Panc1 (cell line): ENCODE results near the gene HMX1. TPM values are rescaled to one million over a fixed set of nuclear protein-coding genes. Genes with fewer than 3 reads are reported as not detected.

ENCODE experiments used
- ATAC-seq: fragments of 200-7000 bp; cut with Tn5 transposase; 2 replicates; pipeline ENCODE4 v1.9.1; 2020; ENCODE audit warnings: mild to moderate bottlenecking, moderate library complexity
- BruUV-seq: library from RNA; stranded (reverse); fragments of 400-500 nt; replicated peaks from 2 replicates; lab custom pipeline; 2021; lab: Mats Ljungman, UMichigan
- CTCF ChIA-PET: fragments of 300-600 bp; sonication (Branson Sonifier 250); formaldehyde crosslinking; loops from one replicate; lab custom pipeline; 2022; ENCODE audit warnings: antibody characterized with exemption; lab: Charles Lee
- POLR2A ChIA-PET: fragments of 300-600 bp; sonication (Branson Sonifier 250); formaldehyde crosslinking; loops from one replicate; lab custom pipeline; 2022; ENCODE audit warnings: antibody characterized with exemption; lab: Charles Lee
- DNase-seq: peaks from one replicate; pipeline ENCODE4 v3.0.0-alpha.2; 2010; ENCODE audit warnings: low read depth, low spot score
- H3K27ac ChIP-seq: 2 replicates; pipeline ENCODE4 v1.5.1; 2011; ENCODE audit warnings: mild to moderate bottlenecking, low read length, inconsistent platforms
- H3K27me3 ChIP-seq: fragments of 200-500 bp; sonication (Bioruptor generic); 2 replicates; pipeline ENCODE4 v1.6.0; 2014; ENCODE audit warnings: low read length, inconsistent platforms; ENCODE audit not compliant: control insufficient read depth, insufficient read depth
- H3K36me3 ChIP-seq: fragments of 200-500 bp; sonication (Bioruptor generic); 2 replicates; pipeline ENCODE4 v1.5.1; 2014; ENCODE audit warnings: inconsistent platforms, mild to moderate bottlenecking, low read length, moderate library complexity; ENCODE audit not compliant: control insufficient read depth, insufficient read depth
- H3K4me1 ChIP-seq: 2 replicates; pipeline ENCODE4 v1.5.1; 2011; ENCODE audit warnings: inconsistent platforms, mild to moderate bottlenecking, low read length, moderate library complexity; ENCODE audit not compliant: control insufficient read depth, insufficient read depth
- H3K4me3 ChIP-seq, 2 experiments: 2 replicates each; pipeline ENCODE4 v1.5.1; 2011 to 2012; ENCODE audit warnings: low read depth in 2 of 2, low read length in 2 of 2, mild to moderate bottlenecking in 2 of 2, inconsistent platforms in 1 of 2, moderate library complexity in 1 of 2
- H3K9me3 ChIP-seq: fragments of 200-500 bp; sonication (Bioruptor generic); 2 replicates; pipeline ENCODE4 v1.5.1; 2014; ENCODE audit warnings: low read depth, mild to moderate bottlenecking, inconsistent platforms, low read length, moderate library complexity; ENCODE audit not compliant: control insufficient read depth, insufficient read depth
- POLR2AphosphoS5 ChIP-seq: IDR thresholded peaks from 2 replicates; pipeline ENCODE4 v1.6.1; 2012; ENCODE audit warnings: mild to moderate bottlenecking, low read depth, low read length, moderate library complexity
- SIN3A ChIP-seq: IDR thresholded peaks from 2 replicates; pipeline ENCODE4 v1.6.1; 2012; ENCODE audit warnings: low read depth, mild to moderate bottlenecking, low read length, moderate library complexity, borderline replicate concordance; ENCODE audit not compliant: insufficient read depth
- TCF7L2 ChIP-seq: IDR thresholded peaks from 2 replicates; pipeline ENCODE4 v1.6.1; 2011; ENCODE audit warnings: mild to moderate bottlenecking, low read depth, low read length, inconsistent platforms
- in situ Hi-C: cut with HindIII; loops from 2 replicates; pipeline ENCODE4 v1.10.0; 2016; ENCODE audit warnings: low sequenced_read_pairs, low pct_unique_long_range_greater_than_20kb
- intact Hi-C: fragments of 100-400 bp; cut with micrococcal nuclease; formaldehyde crosslinking; loops from one replicate; pipeline ENCODE4 v1.10.0; 2022; ENCODE audit not compliant: unreplicated experiment
- total RNA-seq: library from RNA; stranded (reverse); gene quantifications from one replicate; pipeline ENCODE4 v1.2.1, GENCODE V29; 2021; ENCODE audit not compliant: unreplicated experiment
- TF ChIP-seq, protein P1 (sequence below): fragments of 450-650 bp; IDR thresholded peaks from 2 replicates; pipeline ENCODE4 v1.5.1; 2017; ENCODE audit warnings: mild to moderate bottlenecking
- TF ChIP-seq, protein P2 (sequence below), 2 experiments: IDR thresholded peaks; 2 replicates each; pipeline ENCODE4 v1.6.1; 2011 to 2012; ENCODE audit warnings: low read depth in 2 of 2, control low read depth in 1 of 2, low read length in 1 of 2, mild to moderate bottlenecking in 1 of 2, moderate library complexity in 1 of 2; ENCODE audit not compliant: insufficient read depth in 1 of 2

The HMX1 gene
- total RNA-seq, 1 experiment from 2014 or later: not detected

GRCh38 chr4:8862334-8862733 lies 9.3 kb downstream of the HMX1 start:
- H3K27ac ChIP-seq: no peak overlapping the region
- no peak for DNase-seq
- intact Hi-C loops (no loop called here), in situ Hi-C loops (no loop called here)
- no peak for TF ChIP-seq SIN3A
- TF ChIP-seq, protein P1, sequence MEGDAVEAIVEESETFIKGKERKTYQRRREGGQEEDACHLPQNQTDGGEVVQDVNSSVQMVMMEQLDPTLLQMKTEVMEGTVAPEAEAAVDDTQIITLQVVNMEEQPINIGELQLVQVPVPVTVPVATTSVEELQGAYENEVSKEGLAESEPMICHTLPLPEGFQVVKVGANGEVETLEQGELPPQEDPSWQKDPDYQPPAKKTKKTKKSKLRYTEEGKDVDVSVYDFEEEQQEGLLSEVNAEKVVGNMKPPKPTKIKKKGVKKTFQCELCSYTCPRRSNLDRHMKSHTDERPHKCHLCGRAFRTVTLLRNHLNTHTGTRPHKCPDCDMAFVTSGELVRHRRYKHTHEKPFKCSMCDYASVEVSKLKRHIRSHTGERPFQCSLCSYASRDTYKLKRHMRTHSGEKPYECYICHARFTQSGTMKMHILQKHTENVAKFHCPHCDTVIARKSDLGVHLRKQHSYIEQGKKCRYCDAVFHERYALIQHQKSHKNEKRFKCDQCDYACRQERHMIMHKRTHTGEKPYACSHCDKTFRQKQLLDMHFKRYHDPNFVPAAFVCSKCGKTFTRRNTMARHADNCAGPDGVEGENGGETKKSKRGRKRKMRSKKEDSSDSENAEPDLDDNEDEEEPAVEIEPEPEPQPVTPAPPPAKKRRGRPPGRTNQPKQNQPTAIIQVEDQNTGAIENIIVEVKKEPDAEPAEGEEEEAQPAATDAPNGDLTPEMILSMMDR: no peak
- ATAC-seq: no peak
- H3K4me3 ChIP-seq: no peak overlapping the region
- H3K9me3 ChIP-seq: no peaks in the 10 kb centered on the region
- BruUV-seq: no TSS peak
- no peaks in the 10 kb centered on the region for H3K27me3 ChIP-seq
- ChIA-PET POLR2A (no interaction called here), CTCF (no interaction called here)
- H3K4me1 ChIP-seq: no peaks in the 10 kb centered on the region
- no peaks in the 10 kb centered on the region for H3K36me3 ChIP-seq

DNA sequence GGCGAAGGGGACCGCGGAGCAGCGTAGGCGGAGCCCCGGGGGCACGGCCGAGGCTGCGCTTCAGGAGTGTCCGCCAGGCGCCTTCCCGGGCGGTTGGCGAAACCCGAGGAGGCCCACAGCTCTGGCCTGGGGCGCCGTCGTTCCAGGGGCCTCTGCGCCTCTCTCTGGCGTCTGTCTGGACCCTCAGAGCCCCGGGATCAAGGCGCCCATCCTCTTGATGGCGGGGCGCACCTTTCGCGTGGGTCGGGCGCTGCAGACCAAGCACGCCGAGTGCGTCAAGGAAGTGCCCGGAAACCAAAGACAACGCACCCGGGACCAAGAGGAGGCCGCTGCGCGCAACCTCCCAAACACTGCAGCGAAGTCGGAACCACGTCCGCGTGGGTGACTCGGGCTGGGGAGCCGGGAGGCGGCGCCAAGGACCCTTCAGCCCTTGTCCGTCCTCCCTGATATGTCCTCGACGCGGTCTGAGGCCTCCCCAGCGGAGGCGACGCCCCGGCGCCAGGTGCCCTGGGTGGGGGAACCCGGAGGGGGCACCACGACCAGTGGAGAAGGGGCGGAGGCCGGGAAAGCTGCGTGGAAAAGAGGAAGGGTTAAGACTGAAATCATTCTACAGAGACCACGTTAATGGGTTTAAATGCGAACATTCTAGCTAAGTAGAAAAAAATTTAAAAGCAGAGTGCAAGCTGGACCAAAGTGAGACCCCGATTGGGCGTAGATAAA lies 9.9 kb downstream of the HMX1 start:
- Histone ChIP-seq H3K4me3 (no peak overlapping the region), H3K27ac (no peak overlapping the region), H3K36me3 (no peaks in the 10 kb centered on the region), H3K4me1 (no peaks in the 10 kb centered on the region), H3K9me3 (no peaks in the 10 kb centered on the region), H3K27me3 (no peaks in the 10 kb centered on the region)
- intact Hi-C loops: no loop called here
- ChIA-PET CTCF (no interaction called here), POLR2A (no interaction called here)
- no TSS peak for BruUV-seq
- DNase-seq: no peak
- TF ChIP-seq, protein P1: no peak
- TF ChIP-seq TCF7L2 (no peak), POLR2AphosphoS5 (no peak), SIN3A (no peak)
- TF ChIP-seq, protein P2, sequence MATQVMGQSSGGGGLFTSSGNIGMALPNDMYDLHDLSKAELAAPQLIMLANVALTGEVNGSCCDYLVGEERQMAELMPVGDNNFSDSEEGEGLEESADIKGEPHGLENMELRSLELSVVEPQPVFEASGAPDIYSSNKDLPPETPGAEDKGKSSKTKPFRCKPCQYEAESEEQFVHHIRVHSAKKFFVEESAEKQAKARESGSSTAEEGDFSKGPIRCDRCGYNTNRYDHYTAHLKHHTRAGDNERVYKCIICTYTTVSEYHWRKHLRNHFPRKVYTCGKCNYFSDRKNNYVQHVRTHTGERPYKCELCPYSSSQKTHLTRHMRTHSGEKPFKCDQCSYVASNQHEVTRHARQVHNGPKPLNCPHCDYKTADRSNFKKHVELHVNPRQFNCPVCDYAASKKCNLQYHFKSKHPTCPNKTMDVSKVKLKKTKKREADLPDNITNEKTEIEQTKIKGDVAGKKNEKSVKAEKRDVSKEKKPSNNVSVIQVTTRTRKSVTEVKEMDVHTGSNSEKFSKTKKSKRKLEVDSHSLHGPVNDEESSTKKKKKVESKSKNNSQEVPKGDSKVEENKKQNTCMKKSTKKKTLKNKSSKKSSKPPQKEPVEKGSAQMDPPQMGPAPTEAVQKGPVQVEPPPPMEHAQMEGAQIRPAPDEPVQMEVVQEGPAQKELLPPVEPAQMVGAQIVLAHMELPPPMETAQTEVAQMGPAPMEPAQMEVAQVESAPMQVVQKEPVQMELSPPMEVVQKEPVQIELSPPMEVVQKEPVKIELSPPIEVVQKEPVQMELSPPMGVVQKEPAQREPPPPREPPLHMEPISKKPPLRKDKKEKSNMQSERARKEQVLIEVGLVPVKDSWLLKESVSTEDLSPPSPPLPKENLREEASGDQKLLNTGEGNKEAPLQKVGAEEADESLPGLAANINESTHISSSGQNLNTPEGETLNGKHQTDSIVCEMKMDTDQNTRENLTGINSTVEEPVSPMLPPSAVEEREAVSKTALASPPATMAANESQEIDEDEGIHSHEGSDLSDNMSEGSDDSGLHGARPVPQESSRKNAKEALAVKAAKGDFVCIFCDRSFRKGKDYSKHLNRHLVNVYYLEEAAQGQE (IDR thresholded peaks at IDR 0.05; ENCODE audit: insufficient read depth in 1 of 2, low read depth in 2 of 2, low read length in 1 of 2): no peak
- in situ Hi-C loops: no loop called here
- no peak for ATAC-seq
